Measurements from ENCODE around the gene NT5DC3.
A peak's percentile ranks its signal among the peaks of the same experiment; 100 is the strongest.

The NT5DC3 gene

GRCh38 chr12:103832048-103832997 is 8.7 kb downstream of the NT5DC3 start:
- no peak for DNase-seq
- TF ChIP-seq GATA1 (IDR thresholded peaks at IDR 0.05; ENCODE audit: low read depth, low read length) (no peak), POLR2A (IDR thresholded peaks at IDR 0.05; ENCODE audit: low read length) (no peak)

- no peak for TF ChIP-seq POLR2A (IDR thresholded peaks at IDR 0.05; ENCODE audit: low read length)
- no peak for TF ChIP-seq GATA1 (IDR thresholded peaks at IDR 0.05; ENCODE audit: low read depth, low read length)
- peak in 1 of 2 experiments; percentile 12 for DNase-seq
Observed at GRCh38 chr12:103830730-103831320, 10.2 kb downstream of the NT5DC3 start.

DNA sequence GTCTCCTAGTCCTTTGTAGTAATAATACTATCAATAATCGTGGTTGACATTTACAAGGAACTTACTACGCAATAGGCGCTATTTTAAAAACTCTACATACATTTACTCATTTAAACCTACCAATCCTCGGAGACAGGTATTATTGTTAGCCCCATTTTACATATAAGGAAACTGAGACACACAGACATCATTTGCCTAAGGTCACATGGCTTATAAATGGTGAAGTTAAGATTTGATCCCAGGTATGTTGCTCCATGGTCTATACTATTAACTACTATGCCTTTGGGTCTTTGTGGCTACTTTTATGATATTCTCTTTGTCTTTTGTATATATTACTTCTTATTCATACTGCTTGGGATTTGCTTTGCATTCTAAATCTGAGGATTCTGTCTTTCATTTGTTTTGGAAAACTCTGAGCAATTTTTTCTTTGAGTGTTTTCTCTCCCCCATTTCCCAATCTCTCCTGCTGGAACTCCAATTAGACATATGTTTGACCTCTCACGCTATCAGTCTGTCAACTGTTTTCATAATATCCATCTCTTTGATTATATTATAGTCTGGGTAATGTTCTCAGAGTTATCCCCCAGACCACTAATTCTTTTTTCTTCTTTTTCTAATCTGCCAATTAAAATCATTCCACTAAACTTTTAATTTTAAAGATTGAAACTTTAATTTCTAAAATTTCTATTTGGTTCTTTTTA is 10.9 kb downstream of the NT5DC3 start:
- TF ChIP-seq GATA1 (IDR thresholded peaks at IDR 0.05; ENCODE audit: low read depth, low read length) (no peak), POLR2A (IDR thresholded peaks at IDR 0.05; ENCODE audit: low read length) (no peak)
- no peak for DNase-seq

DNA sequence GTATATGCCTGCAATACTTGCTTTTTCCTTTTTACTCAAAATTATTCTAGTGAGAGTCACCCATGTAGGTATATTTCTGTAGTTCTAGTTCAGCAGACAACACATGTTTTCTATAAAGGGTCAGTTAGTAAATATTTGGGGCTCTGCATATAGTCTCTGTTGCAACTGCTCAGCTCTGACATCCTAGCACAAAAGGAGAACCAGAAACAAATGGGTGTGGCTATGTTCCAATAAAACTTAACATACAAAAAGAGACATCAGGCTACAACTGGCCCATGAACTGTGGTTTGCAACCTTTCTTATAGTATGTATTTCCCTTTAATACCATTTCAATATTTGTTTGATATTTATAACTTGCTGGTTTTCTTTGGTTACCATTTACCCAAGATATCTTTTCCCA is 11.9 kb downstream of the NT5DC3 start:
- DNase-seq: no peak
- TF ChIP-seq POLR2A (IDR thresholded peaks at IDR 0.05; ENCODE audit: low read length) (no peak), GATA1 (IDR thresholded peaks at IDR 0.05; ENCODE audit: low read depth, low read length) (no peak)

GRCh38 chr12:103827911-103828391 is 13.1 kb downstream of the NT5DC3 start:
- TF ChIP-seq GATA1 (IDR thresholded peaks at IDR 0.05; ENCODE audit: low read depth, low read length): no peak
- TF ChIP-seq POLR2A (IDR thresholded peaks at IDR 0.05; ENCODE audit: low read length): no peak
- no peak for DNase-seq

DNA sequence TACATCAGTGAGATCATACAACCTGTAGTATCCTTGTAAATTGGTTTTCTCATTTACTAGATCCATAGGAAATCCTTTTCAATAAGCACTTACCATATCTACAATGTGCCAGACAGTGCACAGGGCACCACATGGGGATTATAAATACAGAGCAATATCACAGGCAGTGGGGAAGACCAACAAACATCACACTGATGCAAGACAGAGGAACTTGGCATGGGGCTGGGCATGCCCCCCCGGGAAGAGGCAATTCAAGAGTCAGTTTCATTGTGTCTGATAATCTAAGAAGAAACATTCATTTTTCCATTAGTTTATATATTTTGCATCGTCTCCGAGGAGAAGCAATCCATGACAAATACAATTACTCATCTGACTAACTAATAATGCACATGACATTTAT is 16.2 kb downstream of the NT5DC3 start:
- TF ChIP-seq GATA1 (IDR thresholded peaks at IDR 0.05; ENCODE audit: low read depth, low read length) (no peak), POLR2A (IDR thresholded peaks at IDR 0.05; ENCODE audit: low read length) (no peak)
- DNase-seq: no peak

GRCh38 chr12:103824290-103824689 is 16.7 kb downstream of the NT5DC3 start:
- no peak for DNase-seq
- TF ChIP-seq POLR2A (IDR thresholded peaks at IDR 0.05; ENCODE audit: low read length): no peak
- no peak for TF ChIP-seq GATA1 (IDR thresholded peaks at IDR 0.05; ENCODE audit: low read depth, low read length)

GRCh38 chr12:103823871-103824270 is 17.2 kb downstream of the NT5DC3 start:
- no peak for TF ChIP-seq GATA1 (IDR thresholded peaks at IDR 0.05; ENCODE audit: low read depth, low read length)
- TF ChIP-seq POLR2A (IDR thresholded peaks at IDR 0.05; ENCODE audit: low read length): no peak
- DNase-seq: no peak

DNA sequence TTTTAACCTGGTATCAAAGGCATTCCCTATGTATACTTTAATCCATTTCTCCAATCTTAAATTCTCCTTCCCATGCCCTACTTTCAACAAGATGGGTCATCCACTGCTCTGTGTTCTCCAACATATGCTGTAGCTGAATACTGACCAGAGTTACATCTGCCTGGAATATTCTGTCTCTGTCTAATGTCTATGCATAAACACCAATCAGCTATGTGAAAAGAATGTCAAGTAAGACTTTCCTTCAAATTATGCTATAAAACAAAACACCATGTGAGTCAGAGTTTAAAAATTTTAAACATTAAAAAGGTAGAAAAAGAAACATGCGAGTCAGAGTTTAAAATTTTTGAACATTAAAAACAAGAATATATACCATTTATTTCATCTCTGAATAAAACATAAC is 19.3 kb downstream of the NT5DC3 start:
- TF ChIP-seq POLR2A (IDR thresholded peaks at IDR 0.05; ENCODE audit: low read length) (no peak), GATA1 (IDR thresholded peaks at IDR 0.05; ENCODE audit: low read depth, low read length) (no peak)
- no peak for DNase-seq

- no peak for DNase-seq
- no peak for TF ChIP-seq POLR2A (IDR thresholded peaks at IDR 0.05; ENCODE audit: low read length)
- no peak for TF ChIP-seq GATA1 (IDR thresholded peaks at IDR 0.05; ENCODE audit: low read depth, low read length)
Observed at GRCh38 chr12:103820881-103821489, 20.0 kb downstream of the NT5DC3 start.

DNA sequence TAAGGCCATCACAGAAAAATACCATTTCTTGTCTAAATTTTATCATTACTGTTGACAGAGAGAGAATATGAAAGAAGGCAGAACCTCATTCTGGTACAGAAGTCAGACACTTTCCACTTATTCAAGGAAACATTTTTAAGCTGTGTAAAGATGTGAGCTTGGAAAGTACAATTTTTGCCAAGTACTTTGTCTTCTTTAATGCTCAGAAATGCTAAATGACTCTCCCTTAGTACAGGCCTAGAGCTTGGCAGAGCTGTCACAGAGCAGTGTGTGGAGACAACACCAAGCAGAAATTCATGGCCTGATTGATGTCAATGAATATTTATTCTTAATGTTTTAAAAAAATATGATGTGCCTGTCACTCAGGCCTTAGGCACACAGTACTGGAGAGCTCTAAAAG is 20.7 kb downstream of the NT5DC3 start:
- TF ChIP-seq POLR2A (IDR thresholded peaks at IDR 0.05; ENCODE audit: low read length) (no peak), GATA1 (IDR thresholded peaks at IDR 0.05; ENCODE audit: low read depth, low read length) (no peak)

DNA sequence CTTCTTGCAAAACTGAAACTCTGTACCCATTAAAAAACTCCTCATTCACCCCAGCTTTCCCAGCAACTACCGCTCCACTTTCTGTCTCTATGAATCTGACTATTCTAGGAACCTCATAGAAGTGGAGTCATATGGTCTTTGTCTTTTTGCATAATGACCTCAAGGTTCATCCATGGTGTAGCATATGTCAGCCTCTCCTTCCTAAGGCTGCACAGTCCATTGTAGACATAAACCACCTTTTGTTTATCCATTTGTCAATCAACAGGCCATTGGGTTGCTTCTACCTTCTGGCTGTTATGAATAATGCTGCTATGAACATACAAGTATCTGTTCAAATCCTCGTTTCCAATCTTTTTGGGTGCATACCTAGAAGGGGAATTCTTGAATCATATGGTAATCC is 21.1 kb downstream of the NT5DC3 start:
- no peak for DNase-seq
- TF ChIP-seq POLR2A (IDR thresholded peaks at IDR 0.05; ENCODE audit: low read length) (no peak), GATA1 (IDR thresholded peaks at IDR 0.05; ENCODE audit: low read depth, low read length) (no peak)

More for the DNA sequence above, 20.7 kb downstream of the NT5DC3 start:
- no peak for DNase-seq

DNA sequence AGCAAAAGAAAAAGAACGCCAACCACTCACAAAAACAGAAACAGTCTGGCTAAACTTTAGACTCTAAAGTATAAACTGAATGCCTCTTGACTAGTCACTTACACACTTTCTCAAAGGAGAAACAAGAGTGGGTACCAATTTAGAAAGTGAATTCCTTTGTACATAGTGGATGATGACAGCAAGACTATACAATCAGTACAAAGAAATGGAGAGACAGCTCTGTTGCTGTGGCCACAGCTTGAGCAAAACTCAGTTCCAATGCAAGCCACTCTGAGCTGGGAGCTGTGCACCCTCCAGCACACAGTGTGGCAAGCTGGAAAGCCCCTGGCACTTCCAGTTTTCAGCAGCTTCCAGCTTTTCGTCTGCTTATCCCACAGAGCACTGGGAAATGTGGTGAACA is 21.7 kb downstream of the NT5DC3 start:
- no peak for DNase-seq
- TF ChIP-seq POLR2A (IDR thresholded peaks at IDR 0.05; ENCODE audit: low read length): no peak
- TF ChIP-seq GATA1 (IDR thresholded peaks at IDR 0.05; ENCODE audit: low read depth, low read length): no peak

DNA sequence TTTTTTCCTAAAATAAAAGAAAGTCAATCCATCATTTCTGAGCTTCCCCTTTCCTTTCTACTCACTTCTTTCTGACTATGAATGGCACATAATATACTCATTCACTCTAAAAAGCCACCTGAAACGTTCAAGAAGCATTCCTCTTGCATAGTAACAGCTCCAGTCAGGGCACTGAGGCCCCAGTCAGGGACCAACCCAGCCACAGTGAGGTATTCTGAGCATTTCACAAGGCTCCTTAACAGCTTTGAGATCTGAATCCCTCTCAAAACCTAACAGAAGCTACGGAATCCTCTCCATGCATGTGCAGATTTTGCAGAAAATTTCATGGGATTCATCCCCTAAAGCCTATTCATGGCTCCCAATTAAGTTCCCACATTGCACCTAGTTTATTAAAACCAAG is 23.2 kb downstream of the NT5DC3 start:
- no peak for DNase-seq
- no peak for TF ChIP-seq POLR2A (IDR thresholded peaks at IDR 0.05; ENCODE audit: low read length)
- TF ChIP-seq GATA1 (IDR thresholded peaks at IDR 0.05; ENCODE audit: low read depth, low read length): no peak

Data from erythroblast (primary cell).